Stimulated activated CD4-positive, alpha-beta T cell treated with anti-CD3 and anti-CD28 coated beads, Interleukin-1b, Interleukin-23, amount 100 ng/mL, for 24 hours (primary cell): Measurements from ENCODE around the gene GIMD1.
"Not testable (repeated sequence)": the region's sequence is repeated elsewhere in the genome, so short reads cannot be mapped to it uniquely, and the experiment has no call there.

Source experiments
- DNase-seq, 4 experiments: peaks; one replicate each; pipeline ENCODE4 v3.0.0-alpha.2; 2020; ENCODE audit warnings: low read depth in 4 of 4, low spot score in 1 of 4

The GIMD1 gene

DNA sequence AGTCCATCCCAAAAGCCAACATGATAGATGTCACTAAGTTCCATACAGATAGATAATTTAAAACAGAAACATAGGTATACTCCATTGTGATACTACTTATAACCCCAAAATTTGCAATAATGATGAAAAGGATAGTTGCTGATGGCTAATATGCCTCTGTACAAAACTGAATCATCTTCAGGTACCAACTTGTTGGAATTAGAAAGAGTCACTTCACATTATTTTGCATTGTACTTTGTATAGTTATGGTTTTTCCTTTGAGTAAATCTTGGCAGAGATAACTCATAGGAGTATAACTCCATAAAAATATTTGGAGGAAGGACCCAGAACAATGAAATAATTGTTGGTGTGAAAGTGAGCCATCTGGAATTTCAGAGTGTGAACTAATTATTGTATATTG, 17.6 kb downstream of the GIMD1 start:
- DNase-seq = no peak

DNA sequence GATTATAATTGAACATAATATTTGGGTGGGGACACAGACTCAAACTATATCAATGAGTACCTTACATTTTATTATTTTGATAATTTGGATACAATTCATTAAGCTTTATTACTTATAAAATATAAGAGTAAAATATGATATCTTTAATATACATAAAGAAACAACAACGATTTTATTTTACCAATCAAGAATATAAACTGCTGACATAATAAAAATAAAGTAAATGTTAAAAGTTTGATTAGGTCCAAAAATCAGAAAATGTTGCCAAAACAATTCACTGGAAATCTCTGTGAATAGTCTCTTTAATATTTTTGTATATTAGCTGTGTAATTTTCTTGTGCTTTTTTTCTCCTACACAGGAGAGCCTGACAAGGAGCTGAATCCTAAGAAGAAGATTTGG, 21.4 kb downstream of the GIMD1 start:
- no peak for DNase-seq

DNA sequence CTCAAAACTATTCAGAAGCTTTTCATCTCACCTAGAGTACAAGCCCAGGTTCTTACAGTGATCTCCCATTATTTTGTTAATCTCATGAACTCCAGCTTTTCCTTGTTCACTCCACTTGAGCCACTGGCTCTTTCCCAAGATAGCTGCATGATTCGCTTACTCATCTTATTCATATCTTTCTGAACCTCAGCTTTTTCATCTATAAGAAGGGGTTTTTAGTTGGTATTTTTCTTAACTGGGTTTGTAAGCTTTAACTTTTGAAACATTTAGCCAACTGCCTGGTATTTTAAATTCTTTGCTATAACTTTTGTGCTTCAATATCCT, 24.0 kb downstream of the GIMD1 start:
- no peak for DNase-seq

DNA sequence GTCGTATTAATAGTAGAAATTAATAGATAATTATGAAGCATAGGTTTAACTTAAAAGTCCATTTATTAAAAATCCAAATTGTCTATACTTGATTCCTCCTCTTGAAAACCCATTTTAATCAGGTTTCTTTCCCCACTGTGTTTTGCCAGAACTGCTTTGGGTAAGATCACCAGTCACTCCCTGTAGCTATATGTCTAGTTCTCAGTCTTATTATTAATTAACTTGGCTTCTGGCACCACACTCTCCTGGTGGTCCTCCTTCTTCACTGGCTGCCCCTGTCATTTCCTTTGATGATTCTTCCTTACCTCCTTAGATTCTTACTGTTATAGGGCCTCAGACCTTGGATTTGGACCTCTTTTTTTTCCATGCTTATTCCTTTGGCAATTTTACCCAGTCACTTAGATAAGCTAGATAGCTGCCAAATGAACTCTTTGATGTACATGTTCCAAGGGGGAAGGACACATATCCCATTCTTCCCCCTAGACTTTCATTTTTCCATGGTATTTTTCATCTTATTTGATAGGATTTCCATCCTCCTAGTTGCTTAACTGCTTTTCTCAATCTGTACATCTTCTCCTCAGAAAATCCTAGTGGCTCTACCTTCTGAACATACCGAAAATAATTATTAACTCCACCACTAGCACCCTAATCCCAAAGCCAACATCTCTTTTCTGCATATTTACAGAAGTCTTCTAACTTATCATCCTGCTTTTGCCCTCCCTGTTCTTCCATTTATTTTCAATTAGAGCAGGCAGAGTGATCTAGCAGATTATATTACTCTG, 24.5 kb downstream of the GIMD1 start:
- no peak for DNase-seq

DNA sequence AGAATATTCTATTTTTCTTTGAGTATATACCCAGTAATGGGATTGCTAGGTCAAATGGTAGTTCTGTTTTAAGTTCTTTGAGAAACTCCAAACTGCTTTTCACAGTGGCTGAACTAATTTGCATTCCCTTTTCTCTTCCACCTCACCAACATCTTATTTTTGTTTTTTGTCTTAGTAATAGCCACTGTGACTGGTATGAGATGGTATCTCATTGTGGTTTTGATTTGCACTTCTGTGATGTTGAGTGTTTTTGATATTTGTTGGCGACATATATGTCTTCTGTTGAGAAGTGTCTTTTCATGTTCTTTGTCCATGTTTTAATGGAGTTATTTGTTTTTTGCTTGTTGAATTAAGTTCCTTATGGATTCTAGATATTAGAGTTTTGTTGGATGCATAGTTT, 27.8 kb downstream of the GIMD1 start:
- DNase-seq = no peak

DNA sequence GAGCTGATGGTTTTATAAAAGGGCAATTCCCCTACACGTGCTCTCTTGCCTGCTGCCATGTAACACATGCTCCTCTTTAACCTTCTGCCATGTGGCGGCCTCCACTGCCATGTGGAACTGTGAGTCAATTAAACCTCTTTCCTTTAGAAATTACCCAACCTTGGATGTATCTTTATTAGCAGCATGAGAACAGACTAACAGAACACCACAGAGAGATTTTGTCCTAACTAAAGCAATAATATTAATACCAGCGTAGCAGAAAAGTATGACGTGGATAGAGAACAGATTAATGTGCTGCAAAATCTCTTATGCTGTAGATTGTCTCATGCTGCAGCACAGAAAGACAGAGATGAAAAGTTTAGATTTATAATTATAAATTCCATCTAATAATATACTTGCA, 29.1 kb downstream of the GIMD1 start:
- no peak for DNase-seq

DNA sequence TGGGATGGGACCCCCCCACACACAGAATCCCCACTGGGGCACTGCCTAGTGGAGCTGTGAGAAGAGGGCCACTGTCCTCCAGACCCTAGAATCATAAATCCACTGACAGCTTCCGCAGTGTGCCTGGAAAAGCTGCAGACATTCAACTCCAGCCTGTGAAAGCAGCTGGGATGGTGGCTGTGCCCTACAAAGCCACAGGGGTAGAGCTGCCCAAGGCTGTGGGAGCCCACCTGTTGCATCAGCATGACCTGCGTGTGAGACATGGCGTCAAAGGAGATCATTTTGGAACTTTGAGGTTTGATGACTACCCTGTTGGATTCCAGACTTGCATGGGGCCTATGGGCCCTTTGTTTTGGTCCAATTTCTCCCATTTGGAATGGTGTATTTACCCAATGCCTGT, 29.9 kb downstream of the GIMD1 start:
- no peak for DNase-seq

DNA sequence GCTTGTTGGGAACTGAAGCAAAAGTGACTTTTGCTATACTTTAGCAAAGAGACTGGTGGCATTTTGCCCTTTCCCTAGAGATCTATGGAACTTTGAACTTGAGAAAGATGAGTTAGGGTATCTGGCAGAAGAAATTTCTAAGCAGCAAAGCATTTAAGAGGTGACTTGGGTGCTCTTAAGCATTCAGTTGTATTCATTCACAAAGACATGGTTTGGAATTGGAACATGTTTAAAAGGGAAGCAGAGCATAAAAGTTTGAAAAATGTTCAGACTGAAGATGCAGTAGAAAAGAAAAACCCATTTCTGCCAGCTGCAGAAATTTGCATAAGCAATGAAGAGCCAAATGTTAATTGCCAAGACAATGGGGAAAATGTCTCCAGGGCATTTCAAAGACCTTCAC, 30.7 kb downstream of the GIMD1 start:
- no peak for DNase-seq

DNA sequence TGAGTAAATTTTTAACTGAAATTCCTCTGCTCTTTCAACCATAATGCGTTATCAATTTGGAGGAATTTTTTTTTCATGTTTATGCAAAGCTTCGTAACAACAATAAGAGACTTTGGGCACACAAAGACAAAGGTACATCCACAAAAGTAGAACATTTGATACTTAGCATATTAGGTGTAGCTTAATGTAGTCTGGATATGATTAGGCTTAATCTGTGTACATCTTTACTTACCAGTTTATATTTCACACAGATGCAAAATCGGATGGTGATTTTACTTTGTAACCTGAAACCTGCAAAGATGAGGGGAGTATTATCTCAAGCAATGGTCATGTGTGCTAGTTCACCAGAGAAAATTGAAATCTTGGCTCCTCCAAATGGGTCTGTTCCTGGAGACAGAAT, 32.0 kb downstream of the GIMD1 start:
- no peak for DNase-seq

DNA sequence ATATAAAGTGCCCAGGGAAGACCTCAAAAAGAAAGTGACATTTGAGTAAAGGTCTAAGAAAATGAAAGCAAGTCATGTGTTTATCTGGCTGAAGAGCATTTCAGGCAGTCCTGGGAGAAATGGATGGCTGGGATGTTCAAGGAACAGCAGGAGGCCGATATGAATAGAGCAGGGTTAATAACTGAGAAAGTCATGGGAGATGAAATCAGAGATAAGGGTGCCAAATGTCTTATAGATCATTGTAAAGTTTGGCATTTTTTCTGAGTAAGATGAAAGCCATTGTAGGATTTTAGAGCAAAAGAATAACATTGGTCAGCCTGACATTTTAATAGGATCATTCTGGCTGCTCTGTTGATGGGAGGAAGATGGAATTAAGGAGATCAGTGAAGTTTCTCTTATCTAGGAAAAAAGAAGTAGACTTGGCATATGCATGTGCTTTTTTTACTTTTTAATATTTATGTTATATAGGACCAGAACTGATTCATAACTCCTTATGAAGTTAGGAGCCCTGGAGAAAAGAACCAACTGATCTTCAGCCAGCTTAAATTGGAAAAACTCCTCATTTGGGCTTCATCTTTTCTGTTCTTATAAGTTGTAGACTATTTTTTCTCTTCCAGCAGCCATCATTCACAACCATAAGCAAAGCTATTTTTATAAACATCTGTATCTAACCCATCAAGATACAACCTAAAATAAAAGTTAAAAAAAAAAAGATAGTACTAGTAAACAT, 33.7 kb downstream of the GIMD1 start:
- DNase-seq = no peak

DNA sequence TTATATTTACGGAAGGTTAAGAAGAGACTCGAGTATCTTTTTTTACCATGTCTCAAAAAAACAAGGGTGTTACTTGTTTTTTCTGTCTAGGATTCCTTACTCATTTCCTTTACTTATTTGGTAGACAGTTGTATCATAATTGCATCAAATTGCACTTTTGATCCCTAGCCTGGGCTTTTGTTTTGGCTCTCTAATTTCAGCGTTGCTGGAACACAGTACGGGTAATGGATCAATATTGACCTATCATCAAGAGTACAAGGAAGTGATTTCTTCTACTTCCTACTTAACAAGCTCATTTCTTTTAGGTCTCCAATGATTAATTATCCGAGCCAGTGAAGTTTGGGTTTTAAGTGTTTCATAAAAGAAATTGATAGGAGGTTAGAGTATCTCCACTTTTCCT, 35.4 kb downstream of the GIMD1 start:
- no peak for DNase-seq

DNA sequence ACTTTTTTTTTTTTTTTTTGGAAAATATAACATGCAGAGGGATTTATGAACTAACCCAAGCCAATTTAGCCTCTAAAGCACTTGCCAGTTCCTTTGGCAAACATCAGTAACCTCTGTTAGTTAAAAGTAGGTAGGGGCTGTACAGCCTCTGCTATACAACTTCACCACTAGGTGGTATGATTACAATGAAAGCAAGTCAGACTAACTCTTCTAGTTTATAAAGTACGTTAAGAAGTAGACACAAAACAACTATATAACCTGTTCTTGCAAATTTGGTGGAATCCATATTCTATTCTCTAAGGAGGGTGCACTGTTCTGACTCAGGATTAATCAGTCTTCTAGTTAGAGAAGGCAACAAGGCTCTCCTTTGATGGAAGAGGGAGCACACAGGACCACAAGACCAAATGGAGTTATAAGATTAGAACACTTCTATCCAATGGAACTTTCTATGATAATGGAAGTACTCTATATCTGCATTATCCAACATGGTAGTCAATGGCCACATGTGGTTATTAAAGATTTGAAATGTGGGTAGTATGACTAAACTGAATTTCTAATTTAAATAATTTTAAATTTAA, 39.4 kb downstream of the GIMD1 start:
- no peak for DNase-seq

DNA sequence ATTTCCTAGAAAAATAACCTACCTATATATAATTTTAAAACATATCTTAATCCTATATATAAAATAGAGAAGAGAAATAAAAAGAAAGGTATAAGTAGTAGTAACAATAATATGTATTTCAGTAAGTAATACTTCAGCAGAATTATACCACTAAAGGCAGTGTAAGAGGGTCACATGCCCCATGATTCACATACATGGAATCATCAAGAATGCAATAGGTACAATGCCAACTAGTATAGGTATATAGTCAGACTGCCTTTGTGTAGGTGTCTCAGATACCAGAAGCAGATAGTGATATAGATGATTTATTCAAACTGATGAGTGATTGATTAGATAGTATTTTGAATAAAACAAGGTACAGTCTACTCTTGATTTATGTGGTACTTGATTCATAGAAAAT, 42.8 kb downstream of the GIMD1 start:
- DNase-seq = no peak

DNA sequence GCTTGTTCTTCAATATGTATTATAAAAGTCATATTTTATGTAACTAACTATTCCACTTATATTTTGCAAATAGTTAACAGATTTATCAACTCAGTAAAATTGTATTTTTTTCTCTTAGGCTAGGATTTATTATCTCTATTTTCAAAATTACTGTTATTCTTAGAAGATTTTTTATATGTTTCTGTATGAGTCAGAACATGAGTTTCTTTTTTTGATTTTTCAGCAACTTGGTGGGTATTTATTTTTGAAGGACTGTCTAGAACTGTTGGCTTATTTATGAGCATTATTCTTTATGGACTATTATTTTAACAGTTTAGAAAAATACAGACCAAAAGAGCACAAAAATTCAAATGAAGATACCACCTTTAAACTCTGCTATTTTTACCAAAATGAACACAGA, 45.5 kb downstream of the GIMD1 start:
- DNase-seq = no peak

DNA sequence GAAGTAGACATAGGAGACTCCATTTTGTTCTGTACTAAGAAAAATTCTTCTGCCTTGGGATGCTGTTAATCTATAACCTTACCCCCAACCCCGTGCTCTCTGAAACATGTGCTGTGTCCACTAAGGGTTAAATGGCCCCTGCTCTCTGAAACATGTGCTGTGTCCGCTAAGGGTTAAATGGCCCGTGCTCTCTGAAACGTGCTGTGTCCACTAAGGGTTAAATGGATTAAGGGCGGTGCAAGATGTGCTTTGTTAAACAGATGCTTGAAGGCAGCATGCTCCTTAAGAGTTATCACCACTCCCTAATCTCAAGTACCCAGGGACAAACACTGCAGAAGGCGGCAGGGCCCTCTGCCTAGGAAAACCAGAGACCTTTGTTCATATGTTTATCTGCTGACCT, 46.8 kb downstream of the GIMD1 start:
- not testable (repeated sequence) for DNase-seq

DNA sequence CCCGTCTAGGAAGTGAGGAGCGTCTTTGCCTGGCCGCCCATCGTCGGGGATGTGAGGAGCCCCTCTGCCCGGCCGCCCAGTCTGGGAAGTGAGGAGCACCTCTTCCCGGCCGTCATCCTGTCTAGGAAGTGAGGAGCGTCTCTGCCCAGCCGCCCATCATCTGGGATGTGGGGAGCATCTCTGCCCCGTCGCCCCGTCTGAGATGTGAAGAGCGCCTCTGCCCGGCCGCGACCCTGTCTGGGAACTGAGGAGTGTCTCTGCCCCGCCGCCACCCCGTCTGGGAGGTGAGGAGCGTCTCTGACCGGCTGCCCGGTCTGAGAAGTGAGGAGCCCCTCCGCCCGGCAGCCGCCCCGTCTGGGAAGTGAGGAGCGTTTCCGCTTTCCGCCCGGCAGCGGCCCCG, 47.4 kb downstream of the GIMD1 start:
- not testable (repeated sequence) for DNase-seq

DNA sequence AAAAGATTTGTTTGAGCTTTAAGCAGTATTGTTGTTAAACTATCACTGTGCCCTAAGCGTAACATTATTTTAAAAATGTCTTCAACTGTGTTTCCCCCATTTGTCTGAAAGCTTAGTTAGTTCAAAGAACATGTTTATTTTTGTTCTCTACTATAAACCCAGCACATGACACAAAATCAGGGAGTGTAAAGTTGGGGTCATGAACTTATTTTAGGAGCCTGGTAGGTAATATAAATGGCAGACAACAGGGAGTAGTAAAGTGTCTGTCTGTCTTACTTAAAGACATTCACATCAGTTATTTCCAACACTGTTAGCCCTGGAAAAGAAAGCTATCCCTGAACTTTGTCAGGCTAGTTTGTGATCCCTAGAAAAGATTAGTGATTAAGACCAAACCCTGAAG, 48.3 kb downstream of the GIMD1 start:
- no peak for DNase-seq

DNA sequence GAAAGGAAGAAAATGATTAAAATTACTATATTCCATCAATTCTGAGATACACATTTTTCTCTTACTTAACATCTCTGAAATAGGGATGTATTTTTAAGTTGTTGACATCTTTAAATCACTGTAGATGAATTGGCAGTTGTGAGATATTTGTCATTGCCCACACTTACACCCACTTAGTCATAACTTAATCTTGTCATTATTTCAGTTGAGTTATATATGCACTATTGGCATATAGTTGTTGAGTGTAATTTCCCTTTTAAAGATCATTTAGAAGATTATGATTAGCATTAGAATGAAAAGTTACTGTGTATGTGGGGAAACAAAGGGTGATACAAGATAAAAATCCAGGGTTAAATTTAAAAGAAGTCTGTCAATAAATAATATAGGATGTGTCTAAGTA, 50.1 kb downstream of the GIMD1 start:
- no peak for DNase-seq

DNA sequence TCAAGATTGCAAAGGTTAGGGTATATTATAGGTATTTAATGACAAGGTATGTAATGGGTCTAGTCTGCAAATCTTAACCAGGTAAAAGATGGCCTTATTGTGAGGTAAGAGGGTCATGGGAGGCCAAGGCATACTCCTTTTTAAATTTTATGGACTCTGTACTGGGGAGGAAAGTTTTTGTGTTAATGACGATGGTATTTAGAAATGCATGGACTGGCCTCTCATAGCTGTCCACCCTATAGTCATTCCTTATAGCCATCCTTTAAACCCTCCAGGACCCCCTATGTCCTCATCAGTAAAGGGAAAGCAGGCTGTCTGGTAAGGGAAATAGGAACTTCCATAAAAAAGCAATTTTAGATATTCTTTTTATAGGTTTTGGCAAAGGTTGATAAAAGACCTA, 50.8 kb downstream of the GIMD1 start:
- no peak for DNase-seq

DNA sequence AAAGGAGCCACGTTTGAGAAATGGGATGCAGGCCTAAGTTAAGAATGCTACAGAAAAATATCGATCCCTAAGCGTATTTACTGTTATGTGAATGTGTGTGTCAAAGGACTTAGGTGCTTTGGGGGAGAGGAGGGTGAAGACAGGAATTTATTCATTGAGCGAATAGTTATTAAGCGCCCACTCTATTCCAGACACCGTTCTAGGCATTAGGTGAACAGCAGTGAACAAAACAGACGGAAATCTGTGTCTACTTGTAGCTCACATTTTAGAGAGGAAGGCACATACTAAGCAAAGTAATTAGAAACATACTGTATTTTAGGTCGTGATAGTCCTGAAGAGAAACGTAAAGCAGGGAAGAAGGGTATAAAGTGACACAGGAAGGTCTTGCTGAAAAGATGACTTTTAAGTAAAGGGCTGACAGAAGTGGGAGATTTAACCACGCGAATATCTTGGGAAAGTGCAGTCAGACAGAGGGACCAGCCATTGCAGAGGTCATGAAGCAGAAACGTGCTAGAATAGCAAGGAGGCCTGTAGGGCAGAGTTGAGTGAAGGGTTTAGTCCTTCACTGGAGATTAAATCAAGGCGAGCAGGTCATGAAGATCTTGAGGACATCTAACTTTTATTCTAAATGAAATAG, 51.7 kb downstream of the GIMD1 start:
- DNase-seq = no peak

DNA sequence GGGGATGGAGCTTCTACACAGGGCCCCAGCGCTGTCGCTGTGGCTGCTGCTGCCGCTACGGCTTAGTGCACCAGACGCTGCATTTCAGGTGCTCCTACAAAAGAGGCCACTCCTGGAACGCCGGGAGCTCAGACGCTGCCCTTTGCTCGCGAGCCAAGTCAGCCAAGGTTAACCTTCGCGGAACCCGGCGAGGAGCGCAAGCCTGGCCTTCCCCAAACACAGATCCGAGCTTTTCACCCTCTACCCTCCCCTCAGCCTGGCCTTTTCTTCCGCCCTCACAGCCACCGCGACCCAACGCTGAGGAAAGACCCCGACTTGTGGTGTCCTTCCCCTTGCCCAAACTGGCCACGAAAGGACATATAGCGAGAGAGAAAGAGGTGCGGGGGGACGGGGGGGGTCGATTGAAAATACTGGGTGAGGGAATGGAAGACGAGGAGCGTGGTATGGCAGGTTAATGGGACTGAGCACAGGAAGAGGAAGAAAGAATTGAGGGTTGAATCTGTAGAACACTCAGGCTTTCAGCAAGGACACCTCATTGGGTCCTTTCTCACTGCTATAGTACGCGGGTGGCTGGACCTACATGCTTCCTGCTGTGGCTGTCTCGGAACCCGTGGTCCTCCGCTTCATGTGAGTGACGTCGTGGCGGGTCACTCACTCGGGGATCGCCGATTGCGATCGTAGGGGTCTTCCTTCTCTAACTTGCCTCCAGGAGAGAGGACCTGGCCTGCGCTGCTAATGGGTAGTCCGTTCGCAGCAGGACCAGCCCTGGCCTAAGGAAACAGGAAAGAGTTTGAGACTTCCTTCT, 52.4 kb downstream of the GIMD1 start, which contains the start of the genes AIMP1 and TBCK:
Gene AIMP1 (plus strand): TSS at position 583 of the 805 bp plus-strand sequence. CDS start 8,460 bp downstream, outside the sequence.
Gene TBCK (minus strand): TSS at position 242 of the 805 bp plus-strand sequence. CDS start 7,249 bp downstream, outside the sequence.
- peak; percentile 67 to 79 (median 73) for DNase-seq
